B cell (primary cell): ENCODE measurements around the gene CCR1. TPM values are rescaled to one million over a fixed set of nuclear protein-coding genes. Genes with fewer than 3 reads are reported as not detected.

Experiments used
- ATAC-seq: fragments of 200-7000 bp; cut with Tn5 transposase; one replicate; pipeline ENCODE4 v1.10.0; 2021; ENCODE audit warnings: low read depth, mild to moderate bottlenecking, moderate number of reproducible peaks, moderate library complexity
- CTCF ChIA-PET: fragments of 350-600 bp; sonication (Branson Sonifier 250); formaldehyde crosslinking; loops from one replicate; lab custom pipeline; 2021; ENCODE audit warnings: antibody characterized with exemption, inconsistent platforms; lab: Charles Lee
- POLR2A ChIA-PET: fragments of 350-600 bp; sonication (Branson Sonifier 250); formaldehyde crosslinking; loops from one replicate; lab custom pipeline; 2021; ENCODE audit warnings: antibody characterized with exemption; lab: Charles Lee
- DNase-seq: peaks from one replicate; pipeline ENCODE4 v3.0.0; 2013
- H2AFZ ChIP-seq: 2 replicates; pipeline ENCODE4 v1.6.1; 2012; ENCODE audit warnings: mild to moderate bottlenecking, low read depth, low read length; ENCODE audit not compliant: insufficient read depth, poor library complexity, severe bottlenecking
- H3K27ac ChIP-seq, 2 donors: 1 replicate in 1 of 2; 2 replicates in 1 of 2; pipeline ENCODE4 v1.5.1; 2012 to 2013; ENCODE audit warnings: low read length in 2 of 2, mild to moderate bottlenecking in 2 of 2, moderate library complexity in 1 of 2
- H3K27me3 ChIP-seq, 4 experiments: fragments of 200-600 bp in 1 of 4; sonication (generic) in 1 of 4; replicated peaks in 1 of 4; 1 replicate in 2 of 4; 2 replicates in 2 of 4; pipeline versions ENCODE4 v1.6.1 to v1.7.0; 2013 to 2016; ENCODE audit warnings: low read length in 3 of 4, mild to moderate bottlenecking in 2 of 4, mixed read lengths in 1 of 4, moderate library complexity in 1 of 4; ENCODE audit not compliant: insufficient read depth in 4 of 4, control insufficient read depth in 3 of 4; ENCODE audit errors: control extremely low read depth in 1 of 4
- H3K36me3 ChIP-seq, 2 experiments: replicated peaks in 1 of 2; 1 replicate in 1 of 2; 2 replicates in 1 of 2; pipeline versions ENCODE4 v1.6.1 to v1.7.1; 2013; ENCODE audit warnings: low read length in 1 of 2; ENCODE audit not compliant: insufficient read depth in 2 of 2, control insufficient read depth in 1 of 2; ENCODE audit errors: control extremely low read depth in 1 of 2, extremely low read depth in 1 of 2
- H3K4me1 ChIP-seq, 2 donors: fragments of 200-600 bp in 1 of 2; sonication (generic) in 1 of 2; 1 replicate in 1 of 2; 2 replicates in 1 of 2; pipeline versions ENCODE4 v1.5.1 to v1.6.1; 2013 to 2017; ENCODE audit warnings: low read length in 2 of 2; ENCODE audit not compliant: control insufficient read depth in 2 of 2, insufficient read depth in 2 of 2
- H3K4me2 ChIP-seq: replicated peaks from 2 replicates; pipeline ENCODE3; 2012; ENCODE audit warnings: mild to moderate bottlenecking, low read depth, low read length; ENCODE audit not compliant: poor library complexity, severe bottlenecking
- H3K4me3 ChIP-seq, 5 experiments: fragments of 200-600 bp in 1 of 5; sonication (generic) in 1 of 5; 1 replicate in 3 of 5; 2 replicates in 2 of 5; pipeline versions ENCODE4 v1.5.1 to v1.7.0; 2011 to 2016; ENCODE audit warnings: low read length in 4 of 5, mild to moderate bottlenecking in 4 of 5, low read depth in 2 of 5, control low read depth in 1 of 5, moderate library complexity in 1 of 5; ENCODE audit not compliant: insufficient read depth in 1 of 5; ENCODE audit errors: control extremely low read depth in 1 of 5, extremely low read depth in 1 of 5
- H3K79me2 ChIP-seq: fragments of 200-600 bp; sonication (generic); one replicate; pipeline ENCODE4 v1.6.0; 2016; ENCODE audit warnings: low read length; ENCODE audit not compliant: control insufficient read depth, insufficient read depth
- H3K9ac ChIP-seq: fragments of 200-600 bp; sonication (generic); 2 replicates; pipeline ENCODE4 v1.6.1; 2017; ENCODE audit warnings: mild to moderate bottlenecking, low read length, moderate library complexity
- H3K9me3 ChIP-seq, 3 donors: one replicate each; pipeline versions ENCODE4 v1.6.1 to v1.7.1; 2013; ENCODE audit warnings: low read length in 2 of 3; ENCODE audit not compliant: control insufficient read depth in 2 of 3, insufficient read depth in 1 of 3; ENCODE audit errors: control extremely low read depth in 1 of 3
- H4K20me1 ChIP-seq: 2 replicates; pipeline ENCODE4 v1.6.0; 2012; ENCODE audit warnings: mild to moderate bottlenecking, low read length; ENCODE audit not compliant: insufficient read depth, control insufficient read depth, poor library complexity, severe bottlenecking
- H3K27ac Mint-ChIP-seq: one replicate; pipeline ENCODE4 v1.8.0; 2021; ENCODE audit warnings: mixed read lengths
- H3K27me3 Mint-ChIP-seq: one replicate; pipeline ENCODE4 v1.8.0; 2021; ENCODE audit warnings: mixed read lengths
- H3K4me1 Mint-ChIP-seq: one replicate; pipeline ENCODE4 v1.8.0; 2021; ENCODE audit warnings: mixed read lengths
- H3K4me3 Mint-ChIP-seq: one replicate; pipeline ENCODE4 v1.8.0; 2021; ENCODE audit warnings: mixed read lengths
- H3K9me3 Mint-ChIP-seq: one replicate; pipeline ENCODE4 v1.8.0; 2022; ENCODE audit warnings: mixed read lengths; ENCODE audit not compliant: insufficient read depth
- CTCF ChIP-seq: fragments of 200-600 bp; IDR thresholded peaks from one replicate; pipeline ENCODE4 v1.8.0; 2022; ENCODE audit warnings: antibody characterized with exemption, mild to moderate bottlenecking
- EZH2 ChIP-seq: IDR thresholded peaks from 2 replicates; pipeline ENCODE4 v1.6.1; 2012; ENCODE audit warnings: borderline replicate concordance, low read depth, mild to moderate bottlenecking, moderate library complexity, low read length; ENCODE audit not compliant: insufficient read depth, poor library complexity, severe bottlenecking
- WGBS: methylation state at CpG from one replicate; pipeline ENCODE4 v1.1.5; 2013; ENCODE audit warnings: missing lambda C conversion rate; ENCODE audit not compliant: insufficient coverage; 5-methylcytosine and 5-hydroxymethylcytosine counted together
- intact Hi-C: fragments of 100-400 bp; cut with micrococcal nuclease; formaldehyde crosslinking; loops from one replicate; pipeline ENCODE4 v1.10.0; 2022
- polyA plus RNA-seq: library from polyadenylated mRNA; depleted of rRNA; stranded (reverse); fragments of >200 nt; gene quantifications from 2 replicates; pipeline ENCODE4 v1.2.3, GENCODE V29; 2012
- total RNA-seq, 2 donors: library from RNA; stranded (reverse); fragments of 120-200 nt in 1 of 2; gene quantifications; 1 replicate in 1 of 2; 2 replicates in 1 of 2; pipeline versions ENCODE4 v1.2.3 to v1.2.4, GENCODE V29; 2013 to 2022

The CCR1 gene
- total and polyA plus RNA-seq, 2 donors (not counting 1 experiment from before 2014, with no cell fraction given): 0.54 to 0.79 TPM

- DNase-seq (no peak), ATAC-seq (no peak)
- ChIA-PET POLR2A (no interaction called here), CTCF (interaction anchor here (1.3 to 1.4 kb wide), 2 partner anchors 11 to 118 kb away, joined by 3 to 4 read pairs; no protein-coding TSS in a partner anchor)
- H3K9ac ChIP-seq: no peak overlapping the region
- 100% methylated on average over 1 of the region's 7 CpGs for WGBS
- H3K36me3 ChIP-seq: no peaks in the 10 kb centered on the region
- Mint-ChIP-seq H3K27me3 (no peaks in the 10 kb centered on the region), H3K27ac (no peak overlapping the region), H3K4me3 (no peak overlapping the region), H3K9me3 (peaks cover 16% of the 10 kb centered on the region), H3K4me1 (peaks cover 5% of the 10 kb centered on the region)
- H4K20me1 ChIP-seq: no peaks in the 10 kb centered on the region
- H2AFZ ChIP-seq: no peak overlapping the region
- H3K27ac ChIP-seq: no peak overlapping the region
- H3K4me3 ChIP-seq: no peak overlapping the region
- H3K4me2 ChIP-seq: no peak overlapping the region
- TF ChIP-seq CTCF (no peak), EZH2 (no peak)
- H3K4me1 ChIP-seq: peaks cover 3 to 5% of the 10 kb centered on the region in 2 donors
- H3K9me3 ChIP-seq: peaks cover 0 to 25% (median 4%) of the 10 kb centered on the region in 3 donors
- H3K27me3 ChIP-seq: no peaks in the 10 kb centered on the region
- H3K79me2 ChIP-seq: no peaks in the 10 kb centered on the region
- intact Hi-C loops: no loop called here
Measured at GRCh38 chr3:46196261-46196957, 11.7 kb downstream of the CCR1 start.

- peaks cover 16% of the 10 kb centered on the region for H3K9me3 Mint-ChIP-seq
- H3K27me3 Mint-ChIP-seq: no peaks in the 10 kb centered on the region
- ChIA-PET CTCF (no interaction called here), POLR2A (no interaction called here)
- no peak overlapping the region for H3K4me3 Mint-ChIP-seq
- Histone ChIP-seq H4K20me1 (no peaks in the 10 kb centered on the region), H3K4me1 (peaks cover 3 to 7% of the 10 kb centered on the region in 2 donors), H3K4me2 (no peak overlapping the region), H2AFZ (no peak overlapping the region), H3K9me3 (peaks cover 0 to 25% (median 4%) of the 10 kb centered on the region in 3 donors), H3K27ac (no peak overlapping the region), H3K4me3 (no peak overlapping the region), H3K27me3 (no peaks in the 10 kb centered on the region), H3K9ac (no peak overlapping the region), H3K79me2 (no peaks in the 10 kb centered on the region), H3K36me3 (no peaks in the 10 kb centered on the region)
- TF ChIP-seq CTCF (no peak), EZH2 (no peak)
- peaks cover 8% of the 10 kb centered on the region for H3K4me1 Mint-ChIP-seq
- intact Hi-C loops: no loop called here
- H3K27ac Mint-ChIP-seq: no peak overlapping the region
- no peak for DNase-seq
- no peak for ATAC-seq
- WGBS: no CpG with 5 or more reads among the region's 4 CpGs
Measured at GRCh38 chr3:46194868-46195553, 13.1 kb downstream of the CCR1 start.
